Dedifferentiated amniotic fluid mesenchymal stem cell (primary cell): ENCODE data around the gene DNAJC5.
A peak's percentile ranks its signal among the peaks of the same experiment; 100 is the strongest.
"Not testable (repeated sequence)": the region's sequence is repeated elsewhere in the genome, so short reads cannot be mapped to it uniquely, and the experiment has no call there.

Experiments
- DNase-seq: peaks from one replicate; pipeline ENCODE4 v3.0.0-alpha.2; 2016; ENCODE audit errors: extremely low spot score

Gene DNAJC5

DNA sequence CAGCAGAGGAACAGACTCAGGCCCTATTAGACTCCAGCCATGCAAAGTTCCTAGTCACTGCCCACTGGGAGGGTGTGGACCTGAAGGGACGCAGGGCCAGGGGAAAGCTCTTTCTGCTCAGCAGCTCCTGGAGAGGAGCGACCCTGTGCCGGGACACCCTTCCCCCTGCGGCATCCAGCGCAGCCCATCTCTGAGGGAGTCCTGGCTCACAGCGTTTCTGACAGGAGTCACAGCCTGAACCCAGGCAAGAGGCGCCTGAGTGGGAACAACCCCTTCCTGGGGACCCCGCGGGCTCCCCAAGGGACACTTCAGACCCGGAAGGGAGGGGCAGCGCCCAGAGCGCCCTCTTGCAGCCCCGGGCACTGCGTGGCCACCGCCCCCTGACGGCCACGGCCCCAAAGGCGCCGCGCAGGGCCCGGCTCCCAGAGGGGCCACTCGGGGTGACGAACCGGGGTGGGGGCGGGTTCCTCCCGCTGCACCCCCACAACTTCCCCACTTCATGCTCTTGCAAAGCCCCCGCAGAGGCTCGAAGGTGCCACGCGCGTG is 60.4 kb downstream of the DNAJC5 start:
- DNase-seq, result no peak

DNA sequence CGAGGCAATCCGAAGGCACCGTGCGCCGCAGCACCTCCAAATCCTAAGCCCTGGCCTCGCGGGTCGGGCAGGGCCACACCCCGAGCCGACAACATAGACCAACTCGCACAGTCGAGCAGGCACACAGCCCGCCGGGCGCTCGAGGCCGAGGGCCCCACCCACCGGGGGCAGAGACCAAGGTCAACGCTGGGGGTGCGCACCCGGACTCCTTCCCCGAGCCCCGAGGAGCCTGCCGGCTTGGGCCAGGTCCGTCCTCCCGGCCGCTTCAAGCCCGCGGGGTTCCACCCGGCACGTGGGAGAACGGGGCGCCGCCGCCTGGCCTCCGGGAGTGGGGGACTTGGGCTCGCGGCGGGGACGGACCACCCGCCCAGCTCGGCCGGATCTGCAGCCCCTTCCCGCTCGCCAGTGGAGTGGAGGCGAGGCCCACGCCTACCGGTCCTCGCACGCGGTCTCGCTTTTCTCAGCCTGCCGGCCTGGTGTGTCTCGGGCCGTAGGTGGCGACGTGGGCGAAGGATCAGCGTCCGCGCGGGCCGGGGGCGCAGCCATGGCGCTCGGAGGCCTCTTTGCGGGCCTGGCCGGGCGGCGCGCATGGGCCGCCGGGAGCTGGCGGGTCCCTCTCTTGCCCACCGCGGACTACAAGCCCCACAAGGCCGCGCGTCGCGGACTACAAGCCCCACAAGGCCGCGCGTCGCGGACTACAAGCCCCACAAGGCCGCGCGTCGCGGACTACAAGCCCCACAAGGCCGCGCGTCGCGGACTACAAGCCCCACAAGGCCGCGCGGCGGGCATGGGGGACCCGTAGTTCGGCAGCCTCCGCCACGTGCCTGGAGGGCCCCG is 61.1 kb downstream of the DNAJC5 start, which contains the start of gene UCKL1:
TSS of gene UCKL1 (minus strand) at position 590 of the 837 bp plus-strand sequence. CDS start at position 546, 44 bp downstream.
- DNase-seq, result peak; percentile 77

- no peak for DNase-seq
Observed at GRCh38 chr20:63956664-63957003, 61.7 kb downstream of the DNAJC5 start.

GRCh38 chr20:63957004-63957689 is 62.2 kb downstream of the DNAJC5 start:
- DNase-seq, result peak; percentile 24

DNA sequence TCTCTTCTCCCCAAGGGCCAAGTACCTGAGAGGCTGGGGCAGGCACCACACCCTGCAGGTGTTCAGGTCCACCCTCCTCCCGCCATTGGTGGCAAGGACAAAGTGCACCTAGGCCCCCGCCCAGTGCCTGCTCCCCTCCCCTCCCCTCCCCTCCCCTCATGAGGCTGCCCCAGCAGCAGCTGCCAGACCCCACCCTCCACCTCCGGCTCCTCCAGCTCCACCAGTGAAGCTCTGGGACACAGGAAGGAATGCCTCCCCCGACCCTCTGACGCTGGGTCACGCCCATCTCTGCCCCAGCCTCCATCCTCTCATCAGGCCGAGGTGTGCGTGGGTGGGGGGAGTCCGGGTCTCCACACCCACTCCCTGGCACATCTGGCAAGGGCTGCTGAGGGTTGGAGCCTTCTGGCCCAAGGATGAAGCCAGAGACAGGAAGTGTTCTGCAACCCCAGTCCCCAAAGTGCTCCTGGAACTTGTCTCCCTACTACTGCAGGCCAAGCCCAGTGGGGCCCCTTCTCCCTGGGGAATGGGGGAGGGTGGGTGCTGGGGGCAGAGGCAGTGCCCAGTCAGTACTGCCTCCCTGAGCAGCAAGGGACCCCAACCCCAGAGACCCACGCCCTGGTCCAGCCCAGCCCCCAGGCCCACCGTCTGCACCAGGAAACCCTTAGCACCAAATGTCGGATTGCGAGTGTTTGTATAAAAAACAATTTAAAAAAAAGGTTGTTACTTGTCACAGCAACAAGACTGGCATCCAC is 62.9 kb downstream of the DNAJC5 start:
- DNase-seq, result no peak

DNA sequence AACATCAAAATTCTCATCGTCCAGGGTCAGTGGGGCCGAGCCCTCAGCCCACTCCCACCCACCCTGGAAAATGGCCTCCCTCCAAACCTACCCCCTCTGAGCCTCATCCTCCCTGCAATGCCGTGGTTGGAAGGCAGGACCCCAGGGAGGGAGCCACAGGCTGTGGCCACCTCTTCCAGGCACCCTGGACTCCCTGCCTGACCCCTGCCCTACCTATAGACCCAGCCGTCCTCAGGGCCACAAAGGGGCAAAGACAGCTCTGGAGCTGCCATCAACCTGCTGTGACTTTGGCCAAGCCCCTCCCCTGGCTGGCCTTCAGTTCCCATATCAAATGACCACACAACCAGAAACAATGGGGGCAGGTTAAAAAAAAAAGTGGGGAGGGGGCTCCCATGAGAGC is 63.5 kb downstream of the DNAJC5 start:
- DNase-seq, result no peak

DNA sequence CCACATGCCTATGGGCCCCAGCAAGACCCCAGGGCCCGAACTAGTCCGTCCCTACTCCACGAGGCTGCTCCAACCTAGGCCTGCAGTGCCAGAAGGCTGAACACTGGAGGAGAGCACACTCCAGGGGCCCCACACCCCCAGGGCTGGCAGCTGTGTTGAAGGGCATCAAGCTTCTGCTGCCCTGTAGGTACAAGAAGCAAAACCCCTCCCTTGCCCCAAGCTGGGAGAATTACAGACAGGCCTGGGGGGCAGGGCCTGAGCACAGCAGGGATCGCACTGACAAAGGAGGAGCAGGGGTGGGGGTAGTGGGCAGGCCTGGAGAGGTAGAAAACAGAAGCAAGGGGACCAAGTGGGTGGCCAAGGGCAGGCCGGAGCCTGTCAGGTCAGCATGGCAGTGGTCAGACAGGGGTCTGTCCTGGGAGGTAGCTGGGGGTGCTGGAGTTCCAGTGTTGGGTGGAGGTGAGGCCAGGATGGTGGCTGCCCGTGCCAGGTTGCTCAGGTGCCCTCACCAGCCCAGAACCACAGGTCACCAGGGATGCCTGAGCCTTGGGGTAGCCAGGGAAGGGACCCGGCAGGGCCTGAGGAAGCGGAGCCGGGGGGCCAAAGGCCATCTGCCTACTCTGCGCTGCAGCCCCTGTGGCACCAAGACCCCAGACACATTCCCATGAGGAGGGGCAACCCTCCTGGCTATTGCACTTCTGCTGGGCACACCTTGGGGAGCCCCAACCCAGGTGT is 64.2 kb downstream of the DNAJC5 start:
- no peak for DNase-seq

GRCh38 chr20:63959699-63960075 is 64.8 kb downstream of the DNAJC5 start:
- no peak for DNase-seq

DNA sequence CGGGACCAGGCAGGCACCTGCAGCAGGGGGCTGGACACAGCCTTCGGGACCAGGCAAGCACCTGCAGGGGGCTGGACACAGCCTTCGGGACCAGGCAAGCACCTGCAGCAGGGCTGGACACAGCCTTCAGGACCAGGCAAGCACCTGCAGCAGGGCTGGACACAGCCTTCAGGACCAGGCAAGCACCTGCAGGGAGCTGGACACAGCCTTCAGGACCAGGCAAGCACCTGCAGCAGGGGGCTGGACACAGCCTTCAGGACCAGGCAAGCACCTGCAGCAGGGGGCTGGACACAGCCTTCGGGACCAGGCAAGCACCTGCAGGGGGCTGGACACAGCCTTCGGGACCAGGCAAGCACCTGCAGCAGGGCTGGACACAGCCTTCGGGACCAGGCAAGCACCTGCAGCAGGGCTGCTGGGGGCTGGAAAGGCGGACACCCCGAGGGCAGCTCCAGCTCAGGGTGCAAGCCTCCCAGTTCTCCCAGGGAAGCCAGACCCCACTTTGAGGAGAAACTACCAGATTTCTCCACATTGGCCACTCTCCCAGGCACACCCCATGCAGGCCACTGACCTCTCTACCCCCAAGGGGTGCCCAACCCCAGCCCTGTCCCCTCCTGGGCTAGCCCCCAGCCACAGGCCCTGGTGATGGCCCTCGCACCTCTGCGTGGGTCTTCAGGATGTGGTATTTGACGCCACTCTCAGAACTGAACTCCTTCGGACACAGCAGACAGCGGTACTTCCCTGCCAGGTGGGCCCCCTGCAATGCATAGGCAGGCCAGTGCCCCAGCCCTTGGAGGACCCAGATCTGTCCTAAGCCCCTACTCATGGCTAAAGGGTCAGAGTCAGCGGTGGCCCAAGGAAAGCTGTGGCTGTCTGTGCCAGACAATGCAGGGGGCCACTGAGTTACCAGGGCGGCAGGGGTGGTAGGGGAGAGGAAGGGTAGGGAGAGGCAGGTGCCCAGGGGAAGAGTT is 66.0 kb downstream of the DNAJC5 start:
- DNase-seq, result not testable (repeated sequence)

- DNase-seq, result no peak
Observed at GRCh38 chr20:63961664-63962425, 66.9 kb downstream of the DNAJC5 start.

- DNase-seq, result no peak
Observed at GRCh38 chr20:63962426-63963347, 67.8 kb downstream of the DNAJC5 start.

DNA sequence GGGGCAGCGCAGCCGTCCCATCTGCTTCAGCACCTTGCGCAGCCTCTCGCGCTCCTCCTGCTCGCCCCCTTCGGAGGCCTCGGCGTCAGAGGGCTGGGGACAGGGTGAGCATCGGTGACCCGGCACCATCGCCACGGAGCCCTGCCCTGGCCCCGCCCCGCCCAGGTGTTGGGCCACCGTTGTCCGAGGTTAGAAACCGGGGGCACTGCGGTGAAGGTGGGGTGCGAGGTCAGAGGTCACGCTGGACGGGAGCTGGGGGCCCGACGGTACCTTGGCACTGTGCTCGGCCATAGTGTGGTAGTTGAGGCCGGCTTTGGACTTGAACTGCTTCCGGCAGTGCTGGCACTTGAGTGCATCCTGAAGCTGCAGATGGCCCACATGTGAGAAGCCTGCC is 68.4 kb downstream of the DNAJC5 start:
- DNase-seq, result no peak

DNA sequence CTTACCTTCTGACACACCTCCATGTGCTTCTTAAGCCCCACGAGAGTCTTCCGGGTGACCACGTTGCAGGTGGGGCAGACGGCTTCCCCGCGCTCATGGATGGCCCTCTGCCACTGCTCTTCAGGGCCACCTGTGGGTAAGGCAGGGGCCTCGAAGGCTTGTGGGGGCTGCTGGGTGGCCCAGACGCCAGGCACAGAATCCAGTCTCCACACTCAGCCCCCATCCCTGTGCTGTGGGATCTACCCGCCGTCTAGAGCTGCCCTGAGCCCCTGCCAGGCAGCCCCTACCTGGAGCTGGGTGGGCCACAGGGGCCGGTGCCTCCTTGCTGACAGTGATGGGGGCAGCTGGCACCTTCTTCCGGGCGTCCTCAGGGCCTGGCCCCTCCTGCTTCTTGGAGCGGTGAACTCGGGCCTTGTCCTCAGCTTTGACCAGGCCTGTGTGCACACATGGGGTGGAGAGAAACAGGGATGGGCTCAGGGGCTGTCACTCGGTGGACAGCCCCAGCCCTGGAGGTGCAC is 68.9 kb downstream of the DNAJC5 start:
- no peak for DNase-seq

- DNase-seq, result no peak
Observed at GRCh38 chr20:63964412-63964811, 69.5 kb downstream of the DNAJC5 start.

DNA sequence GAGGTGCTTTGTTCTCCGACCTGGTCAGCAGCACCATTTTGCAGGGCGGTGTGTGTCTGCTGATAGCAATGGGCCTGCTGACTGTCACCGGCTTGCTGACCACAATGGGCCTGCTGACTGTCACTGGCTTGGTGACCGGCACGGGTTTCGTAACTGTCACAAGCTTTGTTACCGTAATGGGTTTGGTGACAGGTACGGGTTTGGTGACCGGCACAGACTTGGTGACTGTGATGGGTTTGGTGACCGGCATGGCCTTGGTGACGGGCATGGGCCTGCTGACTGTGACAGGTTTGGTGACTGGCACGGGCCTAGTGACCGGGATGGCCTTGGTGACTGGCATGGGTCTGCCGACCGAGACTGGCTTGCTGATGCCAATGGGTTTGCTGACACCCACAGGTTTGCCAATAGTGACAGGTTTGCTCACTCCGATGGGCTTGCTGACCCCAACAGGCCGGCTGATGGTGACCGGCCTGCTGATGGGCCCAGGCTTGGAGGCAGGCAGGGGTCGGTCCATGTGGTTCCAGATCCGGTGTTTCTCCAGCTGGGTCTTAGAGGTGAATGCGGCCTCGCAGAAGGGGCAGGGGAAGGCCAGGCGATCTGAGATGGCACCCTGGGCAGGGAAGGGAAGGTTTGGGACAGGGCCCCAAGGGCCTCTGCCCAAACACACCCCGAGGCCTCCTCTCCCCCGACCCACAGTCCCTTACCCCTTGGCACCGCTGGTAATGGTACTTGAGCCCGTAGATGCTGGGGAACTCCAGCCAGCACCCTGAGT is 71.4 kb downstream of the DNAJC5 start:
- no peak for DNase-seq

- DNase-seq, result no peak
Observed at GRCh38 chr20:63966944-63967322, 72.0 kb downstream of the DNAJC5 start.

DNA sequence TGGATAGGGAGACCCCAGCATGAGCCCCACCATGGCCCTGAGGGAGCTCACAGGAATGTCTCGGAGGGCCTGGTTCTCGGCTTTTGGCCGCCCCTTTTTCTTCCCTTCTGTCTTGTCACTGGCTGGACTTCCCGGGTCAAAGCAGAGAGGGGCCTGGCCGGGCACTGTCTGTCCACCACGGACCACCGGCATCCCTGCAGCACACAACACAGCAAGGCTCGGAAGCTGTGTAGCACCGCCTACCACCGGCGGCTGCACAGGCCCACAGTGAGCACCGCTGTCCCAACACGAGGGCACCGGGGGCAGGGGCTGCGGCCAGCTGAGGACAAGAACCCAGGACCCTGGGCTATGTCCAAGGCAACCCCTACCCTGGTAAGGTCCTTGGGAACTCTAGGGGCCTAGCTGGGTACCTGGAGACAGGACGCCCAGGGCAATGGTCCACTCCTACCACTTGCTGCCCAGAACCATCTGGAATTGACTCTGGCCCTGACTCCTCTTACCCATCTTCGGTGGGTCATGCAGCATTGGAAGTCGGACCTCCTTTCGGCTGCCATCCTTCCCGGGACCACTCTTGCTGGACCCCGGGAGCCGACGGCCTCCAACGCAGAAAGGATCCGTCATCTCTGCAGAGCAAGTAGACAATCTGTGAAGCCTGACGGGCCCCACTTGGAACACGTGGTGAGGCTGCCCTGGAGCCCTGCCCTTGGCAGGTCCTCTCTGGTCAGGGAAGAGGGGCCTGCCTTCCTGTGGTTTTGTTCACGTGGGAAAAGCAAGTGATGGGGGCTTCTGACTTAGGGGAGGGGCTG is 72.6 kb downstream of the DNAJC5 start:
- no peak for DNase-seq
